Ovary (tissue), 3 donors: ENCODE measurements around the gene COL15A1.

Source experiments
- CTCF ChIP-seq, 3 donors: fragments of 450-650 bp in 2 of 3; fragments of 200-600 bp in 1 of 3; IDR thresholded peaks; one replicate each; pipeline versions ENCODE4 v1.5.1 to v1.8.0; 2016 to 2022; ENCODE audit warnings: antibody characterized with exemption in 3 of 3, mild to moderate bottlenecking in 1 of 3
- EP300 ChIP-seq: sonication (generic); formaldehyde crosslinking; IDR thresholded peaks from one replicate; pipeline ENCODE4 v1.6.1; 2017; ENCODE audit warnings: antibody characterized with exemption
- POLR2A ChIP-seq: fragments of 450-650 bp; IDR thresholded peaks from one replicate; pipeline ENCODE4 v1.6.1; 2017; ENCODE audit warnings: antibody characterized with exemption, mild to moderate bottlenecking, moderate library complexity
- donor health status: DM: no; HTN: no; CAD: no.

DNA sequence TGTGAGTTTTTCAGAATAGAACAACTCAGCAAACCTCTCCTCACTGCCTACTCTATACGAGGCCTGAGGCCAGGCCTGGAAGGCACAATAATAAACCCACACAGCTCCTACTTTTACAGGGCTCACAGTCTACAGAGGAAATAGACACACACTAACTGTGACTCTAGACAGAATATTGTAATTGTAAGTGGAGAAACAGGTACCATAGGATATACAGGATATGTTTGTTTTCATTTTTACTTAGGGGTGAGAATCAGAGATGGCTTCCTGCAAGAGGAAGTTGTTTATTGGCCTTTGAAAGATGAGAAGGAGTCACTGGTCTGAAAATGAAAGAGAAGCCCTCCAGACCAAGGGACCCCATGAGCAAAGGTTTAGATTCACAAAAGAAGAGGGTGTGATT is 125.4 kb downstream of the COL15A1 start:
- TF ChIP-seq POLR2A (no peak), CTCF (IDR thresholded peaks at IDR 0.05) (no peak), EP300 (no peak)
